DMS153 treated with DMSO at 0.1 percent for 48 hours (cell line): Measurements from ENCODE around the gene STK25.
"Not testable (repeated sequence)": the region's sequence is repeated elsewhere in the genome, so short reads cannot be mapped to it uniquely, and the experiment has no call there.

ENCODE experiments used
- DNase-seq: peaks from one replicate; lab custom pipeline; 2025; ENCODE audit not compliant: unreplicated experiment; lab: John Stamatoyannopoulos, UW

Gene STK25

GRCh38 chr2:241511091-241511741, 2.8 kb upstream of the STK25 start:
- no peak for DNase-seq

GRCh38 chr2:241509155-241509784, 886 bp upstream of the STK25 start:
- no peak for DNase-seq

- DNase-seq, result no peak
Measured at GRCh38 chr2:241507430-241508239, 749 bp downstream of the STK25 start.

GRCh38 chr2:241506793-241507429, 1.5 kb downstream of the STK25 start:
- no peak for DNase-seq

GRCh38 chr2:241506317-241506716, 2.1 kb downstream of the STK25 start:
- not testable (repeated sequence) for DNase-seq

GRCh38 chr2:241505781-241506201, 2.6 kb downstream of the STK25 start:
- no peak for DNase-seq

- no peak for DNase-seq
Measured at GRCh38 chr2:241505086-241505780, 3.2 kb downstream of the STK25 start.

- no peak for DNase-seq
Measured at GRCh38 chr2:241503776-241504392, 4.5 kb downstream of the STK25 start.

GRCh38 chr2:241502281-241502680, 6.1 kb downstream of the STK25 start:
- no peak for DNase-seq

- DNase-seq, result no peak
Measured at GRCh38 chr2:241501551-241501950, 6.8 kb downstream of the STK25 start.

GRCh38 chr2:241501099-241501541, 7.3 kb downstream of the STK25 start:
- no peak for DNase-seq

GRCh38 chr2:241500431-241500975, 7.9 kb downstream of the STK25 start:
- DNase-seq, result no peak

- DNase-seq, result no peak
Measured at GRCh38 chr2:241500016-241500415, 8.4 kb downstream of the STK25 start.

GRCh38 chr2:241499146-241499965, 9.0 kb downstream of the STK25 start:
- no peak for DNase-seq

- DNase-seq, result no peak
Measured at GRCh38 chr2:241498115-241499070, 10.0 kb downstream of the STK25 start.

- DNase-seq, result no peak
Measured at GRCh38 chr2:241496904-241497877, 11.2 kb downstream of the STK25 start.
